ENCODE measurements around the gene ARMC5.
"Not testable (repeated sequence)": the region's sequence is repeated elsewhere in the genome, so short reads cannot be mapped to it uniquely, and the experiment has no call there.

ARMC5 gene

DNA sequence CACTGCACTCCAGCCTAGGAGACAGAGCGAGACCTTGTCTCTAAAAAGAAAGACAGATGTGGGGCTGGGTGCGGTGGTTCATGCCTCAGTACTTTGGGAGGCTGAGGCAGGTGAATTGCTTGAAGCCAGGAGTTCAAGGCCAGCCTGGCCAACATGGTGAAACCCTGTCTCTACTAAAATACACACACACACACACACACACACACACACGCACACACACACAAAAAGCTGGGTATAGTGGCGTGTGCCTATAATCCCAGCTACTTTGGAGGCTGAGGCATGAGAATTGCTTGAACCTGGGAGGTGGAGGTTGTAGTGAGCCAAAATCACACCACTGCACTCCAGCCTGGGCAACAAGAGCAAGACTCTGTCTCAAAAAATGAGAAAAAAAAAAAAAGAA, 24.7 kb downstream of the ARMC5 start:
- Histone ChIP-seq H3K27me3 (ENCODE audit: control insufficient read depth, insufficient read depth, low read length) (peaks cover 91% of the 10 kb centered on the region), H3K4me1 (ENCODE audit: control insufficient read depth, insufficient read depth, low read length) (peaks cover 13% of the 10 kb centered on the region)
- H3K9ac ChIP-seq (ENCODE audit: low read length); H3K36me3 ChIP-seq (ENCODE audit: control insufficient read depth, insufficient read depth, low read length); H3K27ac ChIP-seq (ENCODE audit: low read depth, low read length); H3K9me3 ChIP-seq (ENCODE audit: control insufficient read depth, insufficient read depth, low read depth, low read length); H3K4me3 ChIP-seq (ENCODE audit: low read depth, low read length): not testable (repeated sequence)

DNA sequence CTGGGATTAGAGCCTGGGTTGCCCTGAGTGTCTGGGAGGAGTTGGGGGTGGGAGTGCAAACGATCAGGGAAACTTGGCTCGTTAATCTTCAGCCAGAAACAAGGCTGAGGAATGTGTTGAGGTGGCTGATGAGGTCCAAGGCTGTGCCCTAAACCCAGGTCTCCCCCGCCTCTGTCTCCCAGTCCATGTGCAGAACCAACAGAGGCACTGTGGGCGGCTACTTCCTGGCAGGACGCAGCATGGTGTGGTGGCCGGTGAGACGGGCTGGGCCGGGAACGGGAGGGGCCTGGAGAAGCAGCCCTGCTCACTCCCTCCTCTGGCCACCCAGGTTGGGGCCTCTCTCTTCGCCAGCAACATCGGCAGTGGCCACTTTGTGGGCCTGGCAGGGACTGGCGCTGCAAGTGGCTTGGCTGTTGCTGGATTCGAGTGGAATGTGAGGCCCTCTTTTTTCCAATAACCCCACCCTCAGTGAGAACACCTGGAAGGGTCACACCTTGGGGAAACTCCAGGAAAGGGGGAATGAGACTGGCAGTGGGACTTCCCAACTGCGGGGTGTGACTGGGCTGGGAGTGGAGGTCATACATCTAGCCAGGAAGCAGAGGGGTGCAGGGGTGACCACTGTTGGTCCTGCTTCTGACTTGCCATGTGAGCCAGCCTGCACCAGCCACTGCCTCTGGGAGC, 25.3 kb downstream of the ARMC5 start:
- no peaks in the 10 kb centered on the region for H3K9me3 ChIP-seq (ENCODE audit: control insufficient read depth, insufficient read depth, low read depth, low read length)
- no peak overlapping the region for H3K27ac ChIP-seq (ENCODE audit: low read depth, low read length)
- peaks cover 13% of the 10 kb centered on the region for H3K4me1 ChIP-seq (ENCODE audit: control insufficient read depth, insufficient read depth, low read length)
- no peak overlapping the region for H3K9ac ChIP-seq (ENCODE audit: low read length)
- H3K4me3 ChIP-seq (ENCODE audit: low read depth, low read length): peak overlapping the region; percentile 8; the same call in 1 of the 2 replicates
- peaks cover 91% of the 10 kb centered on the region for H3K27me3 ChIP-seq (ENCODE audit: control insufficient read depth, insufficient read depth, low read length)
- H3K36me3 ChIP-seq (ENCODE audit: control insufficient read depth, insufficient read depth, low read length): peaks cover 2% of the 10 kb centered on the region; the same call in 1 of the 2 replicates

DNA sequence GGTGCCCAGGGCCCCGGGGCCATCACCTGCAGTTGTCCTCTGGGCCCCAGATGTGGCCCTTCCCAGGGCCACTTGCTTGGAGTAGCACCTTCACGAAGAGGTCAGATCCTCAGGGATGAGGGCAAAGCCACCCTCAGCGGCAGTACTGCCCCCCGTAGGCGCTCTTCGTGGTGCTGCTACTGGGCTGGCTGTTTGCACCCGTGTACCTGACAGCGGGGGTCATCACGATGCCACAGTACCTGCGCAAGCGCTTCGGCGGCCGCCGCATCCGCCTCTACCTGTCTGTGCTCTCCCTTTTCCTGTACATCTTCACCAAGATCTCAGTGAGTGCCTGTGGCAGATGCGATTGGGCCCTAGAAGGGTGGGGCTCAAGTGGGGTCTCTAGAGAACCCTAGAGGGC, 26.3 kb downstream of the ARMC5 start:
- Histone ChIP-seq H3K4me3 (ENCODE audit: low read depth, low read length) (no peak overlapping the region), H3K9me3 (ENCODE audit: control insufficient read depth, insufficient read depth, low read depth, low read length) (no peaks in the 10 kb centered on the region), H3K4me1 (ENCODE audit: control insufficient read depth, insufficient read depth, low read length) (peaks cover 13% of the 10 kb centered on the region), H3K27me3 (ENCODE audit: control insufficient read depth, insufficient read depth, low read length) (peaks cover 93% of the 10 kb centered on the region), H3K9ac (ENCODE audit: low read length) (no peak overlapping the region), H3K36me3 (ENCODE audit: control insufficient read depth, insufficient read depth, low read length) (peaks cover 7% of the 10 kb centered on the region), H3K27ac (ENCODE audit: low read depth, low read length) (no peak overlapping the region)

DNA sequence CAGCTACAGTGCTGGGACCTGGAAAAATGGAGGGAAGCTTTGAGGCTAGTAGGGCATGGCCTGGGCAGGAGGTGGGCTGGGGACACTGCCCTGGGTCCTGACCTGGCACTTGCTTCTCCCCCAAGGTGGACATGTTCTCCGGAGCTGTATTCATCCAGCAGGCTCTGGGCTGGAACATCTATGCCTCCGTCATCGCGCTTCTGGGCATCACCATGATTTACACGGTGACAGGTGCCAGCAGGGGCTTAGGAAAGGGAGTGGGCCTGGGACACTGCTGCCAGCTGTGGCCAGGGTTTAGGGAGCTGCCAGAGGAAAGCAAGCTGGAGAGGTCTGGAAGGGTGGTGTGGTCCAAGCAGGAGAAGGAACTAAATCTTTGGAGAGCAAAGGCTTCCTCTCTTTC, 26.7 kb downstream of the ARMC5 start:
- H3K4me1 ChIP-seq (ENCODE audit: control insufficient read depth, insufficient read depth, low read length): peaks cover 13% of the 10 kb centered on the region
- H3K9ac ChIP-seq (ENCODE audit: low read length): no peak overlapping the region
- H3K27ac ChIP-seq (ENCODE audit: low read depth, low read length): no peak overlapping the region
- peaks cover 11% of the 10 kb centered on the region for H3K36me3 ChIP-seq (ENCODE audit: control insufficient read depth, insufficient read depth, low read length)
- H3K9me3 ChIP-seq (ENCODE audit: control insufficient read depth, insufficient read depth, low read depth, low read length): no peaks in the 10 kb centered on the region
- no peak overlapping the region for H3K4me3 ChIP-seq (ENCODE audit: low read depth, low read length)
- peaks cover 92% of the 10 kb centered on the region for H3K27me3 ChIP-seq (ENCODE audit: control insufficient read depth, insufficient read depth, low read length)

DNA sequence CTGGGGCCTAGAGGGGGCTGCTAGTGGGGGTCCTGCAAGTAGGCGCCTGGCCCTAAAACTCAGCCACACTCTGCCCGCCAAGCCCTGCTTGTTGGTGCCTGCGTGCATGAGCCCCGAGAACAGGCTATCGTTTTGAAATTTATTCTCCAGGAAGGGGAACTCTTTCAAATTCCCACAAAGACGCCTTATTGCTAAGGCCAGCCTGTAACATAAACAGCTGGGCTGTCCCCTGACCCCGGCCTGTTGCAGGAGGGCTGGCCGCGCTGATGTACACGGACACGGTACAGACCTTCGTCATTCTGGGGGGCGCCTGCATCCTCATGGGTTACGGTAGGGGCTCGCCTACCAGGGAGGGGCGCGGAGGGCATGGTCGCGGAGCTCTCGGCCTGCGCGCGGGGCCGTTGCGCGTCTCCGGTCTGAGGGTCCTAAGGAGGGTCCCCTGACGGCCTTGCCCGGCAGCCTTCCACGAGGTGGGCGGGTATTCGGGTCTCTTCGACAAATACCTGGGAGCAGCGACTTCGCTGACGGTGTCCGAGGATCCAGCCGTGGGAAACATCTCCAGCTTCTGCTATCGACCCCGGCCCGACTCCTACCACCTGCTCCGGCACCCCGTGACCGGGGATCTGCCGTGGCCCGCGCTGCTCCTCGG, 27.9 kb downstream of the ARMC5 start:
- peak overlapping the region; percentile 21 for H3K9ac ChIP-seq (ENCODE audit: low read length)
- H3K27ac ChIP-seq (ENCODE audit: low read depth, low read length): no peak overlapping the region
- H3K4me3 ChIP-seq (ENCODE audit: low read depth, low read length): peak overlapping the region; percentile 74

DNA sequence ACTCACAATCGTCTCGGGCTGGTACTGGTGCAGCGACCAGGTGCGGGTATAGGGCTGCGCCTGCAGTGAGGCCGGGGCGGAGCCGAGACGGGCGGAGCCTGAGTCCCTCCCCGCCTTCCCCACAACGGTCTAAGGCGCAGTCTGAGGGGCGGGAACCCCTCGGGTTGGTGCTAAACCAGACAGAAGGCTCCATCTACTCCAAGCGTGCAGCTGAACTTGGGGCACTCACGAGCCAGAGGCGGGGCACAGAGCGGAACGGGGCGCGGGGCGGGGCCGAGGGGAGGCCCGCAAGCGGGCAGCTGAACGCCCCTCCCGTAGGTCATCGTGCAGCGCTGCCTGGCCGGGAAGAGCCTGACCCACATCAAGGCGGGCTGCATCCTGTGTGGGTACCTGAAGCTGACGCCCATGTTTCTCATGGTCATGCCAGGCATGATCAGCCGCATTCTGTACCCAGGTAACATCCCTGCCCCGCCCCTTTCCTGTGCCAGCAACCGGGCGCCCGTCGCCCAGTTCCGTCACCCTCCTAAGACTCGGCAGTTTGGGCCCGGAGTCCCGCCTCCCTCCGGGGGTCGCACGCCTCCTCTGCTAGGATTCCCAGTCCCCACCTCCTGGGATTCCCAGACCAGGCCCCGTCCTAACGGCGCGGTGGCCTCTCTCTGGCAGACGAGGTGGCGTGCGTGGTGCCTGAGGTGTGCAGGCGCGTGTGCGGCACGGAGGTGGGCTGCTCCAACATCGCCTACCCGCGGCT, 28.6 kb downstream of the ARMC5 start:
- H3K27ac ChIP-seq (ENCODE audit: low read depth, low read length): no peak overlapping the region
- peaks cover 13% of the 10 kb centered on the region for H3K4me1 ChIP-seq (ENCODE audit: control insufficient read depth, insufficient read depth, low read length)
- peaks cover 73% of the 10 kb centered on the region for H3K27me3 ChIP-seq (ENCODE audit: control insufficient read depth, insufficient read depth, low read length)
- H3K36me3 ChIP-seq (ENCODE audit: control insufficient read depth, insufficient read depth, low read length): peaks cover 24% of the 10 kb centered on the region
- H3K9me3 ChIP-seq (ENCODE audit: control insufficient read depth, insufficient read depth, low read depth, low read length): no peaks in the 10 kb centered on the region
- H3K9ac ChIP-seq (ENCODE audit: low read length): peak overlapping the region; percentile 21
- peak overlapping the region; percentile 74 for H3K4me3 ChIP-seq (ENCODE audit: low read depth, low read length)

More for the DNA sequence above, 27.9 kb downstream of the ARMC5 start:
- H3K27me3 ChIP-seq (ENCODE audit: control insufficient read depth, insufficient read depth, low read length): peaks cover 80% of the 10 kb centered on the region
- H3K4me1 ChIP-seq (ENCODE audit: control insufficient read depth, insufficient read depth, low read length): peaks cover 13% of the 10 kb centered on the region
- H3K9me3 ChIP-seq (ENCODE audit: control insufficient read depth, insufficient read depth, low read depth, low read length): no peaks in the 10 kb centered on the region
- H3K36me3 ChIP-seq (ENCODE audit: control insufficient read depth, insufficient read depth, low read length): peaks cover 18% of the 10 kb centered on the region

DNA sequence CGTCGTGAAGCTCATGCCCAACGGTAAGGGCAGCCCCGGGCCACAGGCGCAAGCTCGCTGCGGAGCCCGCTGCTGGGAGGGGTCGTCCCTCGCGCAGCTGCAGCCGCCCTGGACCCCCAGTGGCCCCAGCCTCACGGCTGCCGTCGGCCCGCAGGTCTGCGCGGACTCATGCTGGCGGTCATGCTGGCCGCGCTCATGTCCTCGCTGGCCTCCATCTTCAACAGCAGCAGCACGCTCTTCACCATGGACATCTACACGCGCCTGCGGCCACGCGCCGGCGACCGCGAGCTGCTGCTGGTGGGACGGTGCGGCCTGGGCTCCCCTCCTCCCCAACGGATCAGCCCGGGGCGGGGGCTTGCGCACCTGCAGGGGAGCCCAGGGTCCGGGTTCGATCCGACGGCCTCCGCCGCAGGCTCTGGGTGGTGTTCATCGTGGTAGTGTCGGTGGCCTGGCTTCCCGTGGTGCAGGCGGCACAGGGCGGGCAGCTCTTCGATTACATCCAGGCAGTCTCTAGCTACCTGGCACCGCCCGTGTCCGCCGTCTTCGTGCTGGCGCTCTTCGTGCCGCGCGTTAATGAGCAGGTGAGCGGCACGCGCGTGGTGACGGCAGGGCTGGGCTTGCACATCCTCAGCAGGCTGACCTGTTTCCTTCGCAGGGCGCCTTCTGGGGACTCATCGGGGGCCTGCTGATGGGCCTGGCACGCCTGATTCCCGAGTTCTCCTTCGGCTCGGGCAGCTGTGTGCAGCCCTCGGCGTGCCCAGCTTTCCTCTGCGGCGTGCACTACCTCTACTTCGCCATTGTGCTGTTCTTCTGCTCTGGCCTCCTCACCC, 29.4 kb downstream of the ARMC5 start:
- Histone ChIP-seq H3K9me3 (ENCODE audit: control insufficient read depth, insufficient read depth, low read depth, low read length) (no peaks in the 10 kb centered on the region), H3K9ac (ENCODE audit: low read length) (no peak overlapping the region), H3K36me3 (ENCODE audit: control insufficient read depth, insufficient read depth, low read length) (peaks cover 30% of the 10 kb centered on the region), H3K27ac (ENCODE audit: low read depth, low read length) (no peak overlapping the region), H3K4me1 (ENCODE audit: control insufficient read depth, insufficient read depth, low read length) (peaks cover 13% of the 10 kb centered on the region), H3K27me3 (ENCODE audit: control insufficient read depth, insufficient read depth, low read length) (peaks cover 68% of the 10 kb centered on the region), H3K4me3 (ENCODE audit: low read depth, low read length) (peak overlapping the region; percentile 74)

DNA sequence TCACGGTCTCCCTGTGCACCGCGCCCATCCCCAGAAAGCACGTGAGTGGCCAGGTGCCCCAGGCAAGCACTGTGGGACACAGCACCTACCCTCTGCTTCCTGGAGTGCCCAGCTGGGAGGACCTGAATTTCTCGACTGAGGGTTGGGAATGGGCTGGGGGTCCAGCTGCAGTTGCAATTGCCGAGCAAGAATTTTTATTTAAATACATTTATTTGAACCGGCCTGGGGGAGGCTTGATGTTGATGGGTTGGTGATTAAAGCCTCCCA, 29.9 kb downstream of the ARMC5 start:
- H3K27me3 ChIP-seq (ENCODE audit: control insufficient read depth, insufficient read depth, low read length): peaks cover 65% of the 10 kb centered on the region
- H3K4me3 ChIP-seq (ENCODE audit: low read depth, low read length): no peak overlapping the region
- no peak overlapping the region for H3K27ac ChIP-seq (ENCODE audit: low read depth, low read length)
- H3K9ac ChIP-seq (ENCODE audit: low read length): no peak overlapping the region
- H3K9me3 ChIP-seq (ENCODE audit: control insufficient read depth, insufficient read depth, low read depth, low read length): no peaks in the 10 kb centered on the region
- peaks cover 13% of the 10 kb centered on the region for H3K4me1 ChIP-seq (ENCODE audit: control insufficient read depth, insufficient read depth, low read length)
- H3K36me3 ChIP-seq (ENCODE audit: control insufficient read depth, insufficient read depth, low read length): peaks cover 30% of the 10 kb centered on the region

DNA sequence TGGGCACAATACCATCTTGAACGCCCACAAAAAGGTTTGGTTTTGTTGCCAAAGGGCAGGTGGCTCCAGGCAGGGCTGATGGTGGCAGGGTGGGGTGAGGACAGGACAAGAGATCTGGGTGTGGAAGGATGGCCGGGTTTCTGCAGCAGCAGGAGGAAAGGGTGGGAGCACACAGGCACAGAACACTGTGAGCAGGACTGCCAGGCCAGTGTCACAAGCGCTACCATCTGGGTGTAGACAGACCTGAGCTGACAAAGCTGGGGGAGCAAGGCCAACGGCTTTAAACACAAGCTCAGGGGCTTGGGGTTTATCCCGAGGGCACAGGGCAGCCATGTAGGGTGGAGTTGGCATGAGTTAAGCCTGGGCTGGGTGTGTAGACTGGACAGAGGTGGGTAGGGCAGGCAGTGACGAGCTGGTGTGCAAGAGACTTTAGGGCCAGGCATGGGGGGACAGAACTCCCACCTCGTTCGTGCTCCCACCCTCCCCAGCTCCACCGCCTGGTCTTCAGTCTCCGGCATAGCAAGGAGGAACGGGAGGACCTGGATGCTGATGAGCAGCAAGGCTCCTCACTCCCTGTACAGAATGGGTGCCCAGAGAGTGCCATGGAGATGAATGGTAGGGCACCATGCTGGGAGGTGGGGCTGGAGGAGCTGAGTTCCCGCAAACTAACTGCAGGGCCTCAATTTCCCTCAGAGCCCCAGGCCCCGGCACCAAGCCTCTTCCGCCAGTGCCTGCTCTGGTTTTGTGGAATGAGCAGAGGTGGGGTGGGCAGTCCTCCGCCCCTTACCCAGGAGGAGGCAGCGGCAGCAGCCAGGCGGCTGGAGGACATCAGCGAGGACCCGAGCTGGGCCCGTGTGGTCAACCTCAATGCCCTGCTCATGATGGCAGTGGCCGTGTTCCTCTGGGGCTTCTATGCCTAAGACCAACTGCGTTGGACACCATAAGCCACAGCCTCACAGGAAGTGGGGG, 30.6 kb downstream of the ARMC5 start:
- Histone ChIP-seq H3K4me1 (ENCODE audit: control insufficient read depth, insufficient read depth, low read length) (peaks cover 7% of the 10 kb centered on the region), H3K27ac (ENCODE audit: low read depth, low read length) (no peak overlapping the region), H3K4me3 (ENCODE audit: low read depth, low read length) (no peak overlapping the region), H3K36me3 (ENCODE audit: control insufficient read depth, insufficient read depth, low read length) (peaks cover 32% of the 10 kb centered on the region), H3K9ac (ENCODE audit: low read length) (no peak overlapping the region), H3K9me3 (ENCODE audit: control insufficient read depth, insufficient read depth, low read depth, low read length) (no peaks in the 10 kb centered on the region), H3K27me3 (ENCODE audit: control insufficient read depth, insufficient read depth, low read length) (peaks cover 59% of the 10 kb centered on the region)

DNA sequence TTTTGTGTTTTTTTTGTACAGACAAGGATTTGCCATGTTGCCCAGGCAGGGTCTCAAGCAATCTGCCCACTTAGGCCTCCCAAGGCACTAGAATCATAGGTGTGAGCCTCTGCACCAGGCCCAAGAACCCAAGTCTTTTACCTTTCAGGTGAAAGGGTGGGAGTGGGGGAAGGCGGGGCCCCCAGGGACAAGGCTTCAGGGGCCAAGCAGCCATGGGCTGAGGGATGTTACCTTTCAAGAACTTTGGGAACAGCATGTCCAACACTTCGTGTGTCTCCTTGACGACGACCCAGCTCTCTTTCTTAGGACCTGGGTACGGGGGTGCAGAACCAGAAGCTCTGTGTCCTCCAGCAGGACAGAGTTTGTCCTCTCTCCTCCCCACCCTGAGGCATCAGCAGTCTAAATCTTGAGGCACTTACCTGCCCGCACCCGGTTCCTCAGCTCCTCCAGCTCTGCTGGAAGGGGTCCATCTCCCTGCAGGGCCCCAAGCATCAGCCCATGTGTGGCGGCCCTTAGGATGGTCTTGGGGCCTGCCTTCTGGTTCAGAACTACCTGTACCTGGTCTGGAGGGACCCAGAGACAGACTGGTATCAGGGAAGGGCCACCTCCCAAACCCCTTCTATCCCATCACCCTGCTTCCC, 32.6 kb downstream of the ARMC5 start:
- Histone ChIP-seq H3K9me3 (ENCODE audit: control insufficient read depth, insufficient read depth, low read depth, low read length) (no peaks in the 10 kb centered on the region), H3K4me1 (ENCODE audit: control insufficient read depth, insufficient read depth, low read length) (peaks cover 7% of the 10 kb centered on the region), H3K27me3 (ENCODE audit: control insufficient read depth, insufficient read depth, low read length) (peaks cover 39% of the 10 kb centered on the region), H3K36me3 (ENCODE audit: control insufficient read depth, insufficient read depth, low read length) (peaks cover 44% of the 10 kb centered on the region), H3K4me3 (ENCODE audit: low read depth, low read length) (no peak overlapping the region), H3K9ac (ENCODE audit: low read length) (no peak overlapping the region), H3K27ac (ENCODE audit: low read depth, low read length) (no peak overlapping the region)
